HG02852 (cell line): ENCODE results near the gene RUNX2.

ENCODE experiments used
- ATAC-seq: cut with Tn5 transposase; IDR thresholded peaks from one replicate; pipeline ENCODE4 v1.9.1; 2021; ENCODE audit warnings: mild to moderate bottlenecking, moderate library complexity; ENCODE audit not compliant: unreplicated experiment

The RUNX2 gene

DNA sequence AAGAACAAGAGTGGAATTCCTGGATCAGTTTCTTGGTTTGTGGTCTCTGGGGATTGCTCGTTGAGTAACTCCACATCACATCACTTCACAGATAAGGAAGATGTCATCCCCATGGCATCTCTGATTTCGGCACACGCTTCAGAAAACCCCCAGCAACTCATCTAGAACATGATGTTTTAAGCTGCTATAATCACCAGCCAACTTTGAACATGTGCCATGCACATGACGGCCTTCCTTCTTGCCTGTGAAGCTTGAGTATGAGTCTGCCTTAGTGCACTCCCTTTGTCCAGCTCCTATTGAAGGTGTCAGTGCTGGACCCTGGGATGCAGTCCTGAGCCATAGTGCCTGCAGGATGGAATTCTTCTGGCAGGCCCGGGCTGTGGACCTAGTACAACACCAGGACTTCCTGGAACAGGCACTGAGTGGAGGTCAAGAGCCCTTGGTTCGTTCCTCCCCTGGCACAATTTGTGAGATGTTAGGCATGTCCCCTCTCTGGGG, 281.1 kb downstream of the RUNX2 start:
- ATAC-seq = no peak

DNA sequence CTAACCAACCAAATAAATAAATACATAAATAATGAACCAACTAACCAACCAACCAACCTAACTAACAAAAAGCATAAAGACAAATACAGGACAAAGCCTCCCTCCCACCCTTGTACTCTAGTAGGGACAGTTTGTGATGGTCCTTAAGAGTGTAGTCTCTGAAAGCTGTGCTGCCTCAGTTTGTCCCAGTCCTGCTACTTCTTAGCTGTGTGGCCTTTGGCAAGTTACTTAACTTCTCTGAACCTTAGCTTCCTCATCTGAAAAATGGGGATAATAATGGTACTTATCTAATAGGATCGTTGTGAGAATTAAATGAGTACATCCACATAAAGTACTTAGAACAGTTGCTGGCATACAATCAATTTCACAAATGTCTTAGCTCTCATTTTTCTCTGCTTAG, 282.2 kb downstream of the RUNX2 start:
- no peak for ATAC-seq

DNA sequence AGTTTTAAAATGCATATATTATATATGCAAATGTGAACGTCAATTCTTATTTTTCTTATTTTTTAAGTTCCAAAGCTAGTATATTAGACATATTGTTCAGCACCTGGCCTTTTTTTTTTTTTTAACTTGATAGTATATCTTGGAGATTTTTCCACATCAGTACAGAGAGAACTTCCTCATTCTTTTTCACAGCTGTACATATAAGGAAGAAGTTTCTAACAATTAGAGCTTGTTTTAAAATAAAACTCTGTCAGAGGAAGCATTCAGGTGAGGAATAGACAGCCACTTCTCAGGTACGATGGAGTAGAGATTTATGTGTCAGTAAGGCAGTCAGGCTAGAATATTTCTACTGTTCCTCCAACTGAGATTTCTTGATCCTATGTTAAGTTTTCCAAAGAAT, 282.7 kb downstream of the RUNX2 start:
- ATAC-seq = no peak

- ATAC-seq = no peak
Measured at GRCh38 chr6:45611491-45611890, 283.4 kb downstream of the RUNX2 start.

- ATAC-seq = no peak
Measured at GRCh38 chr6:45613656-45614055, 285.5 kb downstream of the RUNX2 start.

DNA sequence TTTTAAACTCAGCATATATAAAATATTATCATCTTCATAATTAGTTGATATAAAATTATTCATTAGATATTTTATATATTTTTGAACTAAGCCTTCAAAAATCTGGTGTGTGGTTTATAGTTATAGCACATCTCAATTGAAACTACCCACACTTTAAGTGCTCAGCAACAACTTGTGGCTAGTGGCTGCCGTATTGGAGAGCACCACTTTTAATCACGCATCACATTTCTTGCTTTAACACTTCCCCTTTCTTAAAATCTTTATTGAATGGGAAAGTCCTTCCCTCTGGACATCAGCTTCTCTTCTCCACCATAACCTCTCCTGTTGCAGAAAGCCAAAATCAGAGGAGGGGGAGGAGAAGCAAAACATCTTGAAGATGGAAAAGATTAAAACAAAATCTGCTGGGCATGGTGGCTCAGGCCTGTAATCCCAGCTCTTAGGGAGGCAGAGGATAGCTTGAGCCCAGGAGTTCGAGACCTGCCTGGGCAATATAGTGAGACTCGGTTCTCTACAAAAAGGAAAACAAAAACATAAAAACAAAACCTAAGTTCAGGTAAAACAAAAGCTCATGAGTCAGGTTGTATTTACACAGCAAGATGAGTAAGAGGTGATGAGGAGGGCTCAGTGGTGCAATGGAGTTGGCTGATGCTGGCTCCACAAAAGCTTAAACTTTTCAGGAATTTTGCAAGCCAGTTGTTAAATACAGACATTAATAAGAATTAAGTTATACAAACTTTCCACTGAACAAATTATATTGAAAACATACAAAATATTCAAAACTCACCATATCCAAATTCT, 286.6 kb downstream of the RUNX2 start:
- ATAC-seq = no peak

DNA sequence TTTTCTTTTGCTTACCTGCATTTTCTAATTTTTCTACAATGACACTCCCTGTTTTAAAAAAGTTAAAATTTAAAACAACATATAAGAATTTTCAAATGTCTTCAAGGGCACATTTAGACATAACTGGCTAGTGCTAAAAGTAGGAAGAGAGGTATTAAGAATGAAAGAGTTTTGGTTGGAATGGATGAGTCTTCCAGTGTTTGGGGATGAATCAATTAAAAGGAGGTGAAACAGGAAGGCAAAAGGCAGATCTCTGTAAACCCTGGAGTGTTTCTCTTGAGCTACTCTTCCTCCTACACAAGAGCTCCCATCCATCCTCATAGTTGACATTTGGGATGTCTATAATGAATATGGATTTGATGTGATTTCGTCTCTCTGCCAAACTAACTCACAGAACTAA, 288.1 kb downstream of the RUNX2 start:
- no peak for ATAC-seq

DNA sequence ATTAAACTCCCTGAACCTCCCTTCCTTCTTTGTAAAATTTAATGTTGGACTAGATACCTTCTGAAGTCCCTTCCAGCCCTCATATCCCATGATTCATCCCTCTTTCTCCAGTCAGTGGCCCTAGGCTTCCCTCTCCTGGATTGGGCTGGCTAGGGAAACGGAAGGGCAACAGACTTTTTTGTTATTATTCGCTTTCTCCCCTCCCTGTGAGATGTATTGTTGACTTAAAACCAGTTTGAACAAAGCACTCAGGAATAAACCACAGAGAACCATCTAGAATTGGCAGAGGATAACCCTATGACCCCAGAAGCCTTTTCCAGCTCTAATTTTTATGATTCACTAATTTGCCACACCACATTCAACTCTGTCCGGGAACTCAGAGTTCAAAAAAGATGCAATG, 289.3 kb downstream of the RUNX2 start:
- ATAC-seq = no peak

- no peak for ATAC-seq
Measured at GRCh38 chr6:45618259-45618658, 290.1 kb downstream of the RUNX2 start.

GRCh38 chr6:45619211-45619760, 291.2 kb downstream of the RUNX2 start:
- no peak for ATAC-seq

- ATAC-seq = no peak
Measured at GRCh38 chr6:45619994-45620471, 291.9 kb downstream of the RUNX2 start.

GRCh38 chr6:45624228-45624627, 296.1 kb downstream of the RUNX2 start:
- ATAC-seq = no peak

DNA sequence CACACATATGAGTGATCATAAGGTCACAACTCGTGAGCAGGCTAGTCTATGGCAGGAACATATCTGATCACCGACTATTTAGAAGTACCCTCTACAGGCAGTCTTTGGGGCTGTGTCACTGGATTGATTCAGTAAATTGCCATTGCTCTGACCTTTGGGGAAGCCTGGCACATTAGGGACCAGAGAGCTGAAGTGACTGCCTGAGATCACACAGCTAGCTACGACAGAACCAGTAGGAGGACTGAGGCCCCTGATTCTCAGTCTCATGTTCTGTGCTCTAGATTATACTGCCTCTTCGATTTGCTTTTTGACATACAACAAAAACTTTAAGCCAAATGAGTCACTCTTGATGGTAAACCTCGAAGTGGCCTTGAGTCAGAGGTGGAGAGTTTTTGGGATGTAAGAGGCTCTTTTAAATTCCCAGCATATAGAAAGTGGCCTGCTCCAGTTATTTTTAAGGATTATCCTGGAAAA, 297.1 kb downstream of the RUNX2 start:
- no peak for ATAC-seq

- ATAC-seq = no peak
Measured at GRCh38 chr6:45626087-45626891, 298.2 kb downstream of the RUNX2 start.

DNA sequence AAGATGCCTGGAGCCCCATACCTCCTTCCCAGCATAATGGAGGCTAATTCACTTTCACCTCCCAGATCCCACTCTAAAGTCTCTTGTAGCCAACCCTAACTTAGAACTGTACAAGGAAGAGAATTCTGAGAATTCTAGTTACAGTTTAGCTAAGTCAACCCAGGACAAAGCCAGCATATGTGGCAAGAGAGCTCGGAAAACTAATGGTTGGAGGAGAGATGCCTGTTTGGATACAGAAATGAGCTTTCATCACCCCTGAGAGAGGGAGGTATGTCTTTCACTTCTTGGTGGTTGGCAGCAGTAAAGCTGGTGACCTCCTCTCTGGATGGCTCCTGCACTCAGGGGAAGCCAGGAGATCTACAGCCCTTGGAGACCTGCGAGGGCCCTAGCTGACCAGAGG, 302.2 kb downstream of the RUNX2 start:
- no peak for ATAC-seq

GRCh38 chr6:45630801-45631200, 302.7 kb downstream of the RUNX2 start:
- ATAC-seq = no peak

DNA sequence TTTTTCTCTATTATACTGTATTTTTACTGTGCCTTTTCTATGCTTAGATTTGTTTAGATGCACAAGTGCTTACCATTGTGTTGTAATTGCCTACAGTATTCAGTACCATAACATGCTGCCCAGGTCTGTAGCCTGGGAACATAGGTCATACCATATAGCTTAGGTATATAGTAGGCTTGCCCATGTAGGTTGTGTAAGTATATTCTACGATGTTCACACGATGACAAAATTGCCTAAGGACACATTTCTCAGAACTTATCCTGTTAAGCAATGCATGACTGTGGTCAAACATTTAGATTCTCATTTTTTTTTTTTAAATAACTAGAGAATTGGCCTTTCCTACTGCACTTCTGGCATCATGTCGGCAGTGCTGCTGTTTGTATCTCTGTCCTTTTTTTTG, 303.3 kb downstream of the RUNX2 start:
- no peak for ATAC-seq

DNA sequence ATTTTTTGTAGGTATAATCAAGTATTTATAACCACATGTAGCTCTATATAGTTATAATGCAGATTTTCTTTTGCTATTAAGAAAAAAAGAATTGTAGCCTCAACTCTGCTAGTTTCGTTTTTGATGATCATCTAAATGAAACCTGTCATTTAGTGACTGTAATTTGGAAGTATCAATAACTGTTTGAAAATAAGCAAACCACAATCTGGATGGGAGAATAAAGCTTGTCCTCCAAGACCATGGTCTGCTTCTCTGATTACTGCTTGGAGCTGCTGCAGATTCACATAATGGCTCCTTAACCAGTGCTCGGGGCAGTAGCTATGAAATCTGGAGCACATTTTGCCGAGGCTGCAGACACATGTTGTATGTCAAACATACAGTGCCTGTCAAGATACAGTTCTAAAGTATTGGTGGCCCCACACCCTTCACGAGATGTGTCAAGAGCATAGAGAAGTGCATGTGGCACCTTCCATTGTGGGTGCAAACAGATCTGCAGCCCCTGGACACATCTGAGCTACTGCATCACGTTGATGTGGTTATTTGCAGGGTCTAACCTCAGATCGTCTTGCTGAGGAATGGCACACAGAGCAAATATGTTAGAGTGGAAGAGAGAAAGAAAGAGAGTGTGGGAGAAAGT, 305.3 kb downstream of the RUNX2 start:
- no peak for ATAC-seq

- ATAC-seq = no peak
Measured at GRCh38 chr6:45634231-45634630, 306.1 kb downstream of the RUNX2 start.

DNA sequence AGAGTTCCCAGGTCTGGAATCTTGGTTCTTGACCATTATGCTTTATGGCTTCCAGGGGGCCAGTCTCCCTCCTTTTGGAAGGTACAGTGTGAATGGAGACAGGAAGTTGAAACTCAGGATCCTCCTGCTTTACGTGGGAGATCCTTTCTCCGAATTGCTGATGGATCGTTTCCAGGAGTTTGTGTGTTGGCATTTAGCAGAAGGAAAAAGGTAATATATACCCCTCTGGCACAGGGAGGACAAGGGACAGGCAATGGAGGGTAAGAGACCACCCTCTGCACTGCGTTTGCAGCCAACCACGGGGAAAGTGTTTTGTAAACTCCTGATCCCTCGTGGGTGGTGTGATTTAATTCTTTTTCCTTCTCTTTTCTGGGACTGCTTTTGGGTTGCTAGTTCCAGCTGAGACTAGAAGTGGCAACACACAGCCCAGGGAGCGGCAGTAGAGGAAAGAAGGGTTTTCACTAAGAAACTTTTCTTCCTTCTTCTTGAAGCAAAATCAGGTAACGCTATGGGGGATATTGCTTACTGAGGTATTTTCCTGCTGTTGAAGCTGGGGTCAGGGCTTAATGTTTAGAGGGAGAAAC, 307.2 kb downstream of the RUNX2 start:
- no peak for ATAC-seq

- ATAC-seq = no peak
Measured at GRCh38 chr6:45637056-45637455, 308.9 kb downstream of the RUNX2 start.
